Lung (tissue), 12 donors: ENCODE results near the gene SNU13. TPM values are rescaled to one million over a fixed set of nuclear protein-coding genes. Genes with fewer than 3 reads are reported as not detected.

ENCODE experiments used
- ATAC-seq: fragments of 200-7000 bp; cut with Tn5 transposase; one replicate; pipeline ENCODE4 v1.9.1; 2020; ENCODE audit warnings: moderate number of reproducible peaks; ENCODE audit not compliant: insufficient read depth, low FRiP score
- DNase-seq, 3 donors: peaks; one replicate each; pipeline ENCODE4 v3.0.0-alpha.2; 2013 to 2017
- H3K27ac ChIP-seq, 2 donors: one replicate each; pipeline ENCODE4 v1.5.1; 2013; ENCODE audit warnings: mild to moderate bottlenecking in 2 of 2, moderate library complexity in 2 of 2, control low read depth in 1 of 2, inconsistent platforms in 1 of 2, low read depth in 1 of 2, low read length in 1 of 2
- H3K27me3 ChIP-seq, 3 donors: one replicate each; pipeline ENCODE4 v1.5.1; 2013; ENCODE audit warnings: low read length in 2 of 3; ENCODE audit not compliant: control insufficient read depth in 3 of 3, insufficient read depth in 3 of 3
- H3K36me3 ChIP-seq, 4 donors: one replicate each; pipeline ENCODE4 v1.5.1; 2013; ENCODE audit warnings: low read length in 4 of 4, mild to moderate bottlenecking in 1 of 4, moderate library complexity in 1 of 4; ENCODE audit not compliant: control insufficient read depth in 4 of 4, insufficient read depth in 4 of 4
- H3K4me1 ChIP-seq, 5 donors: one replicate each; pipeline ENCODE4 v1.5.1; 2013; ENCODE audit warnings: low read length in 5 of 5, mild to moderate bottlenecking in 2 of 5, moderate library complexity in 1 of 5; ENCODE audit not compliant: control insufficient read depth in 5 of 5, insufficient read depth in 5 of 5
- H3K4me3 ChIP-seq: one replicate; pipeline ENCODE4 v1.5.1; 2013; ENCODE audit warnings: mild to moderate bottlenecking, control low read depth, moderate library complexity
- H3K9ac ChIP-seq, 2 donors: one replicate each; pipeline ENCODE4 v1.5.1; 2013; ENCODE audit warnings: low read length in 2 of 2, control low read depth in 1 of 2; ENCODE audit not compliant: insufficient read depth in 1 of 2
- H3K9me3 ChIP-seq, 4 donors: one replicate each; pipeline ENCODE4 v1.5.1; 2013; ENCODE audit warnings: low read length in 3 of 4, mild to moderate bottlenecking in 1 of 4, moderate library complexity in 1 of 4; ENCODE audit not compliant: control insufficient read depth in 4 of 4, insufficient read depth in 3 of 4
- WGBS, 2 donors: extraction: QIAGEN DNeasy Blood & Tissue Kit; methylation state at CpG; one replicate each; pipeline ENCODE4 v1.1.7; 2013; 5-methylcytosine and 5-hydroxymethylcytosine counted together
- polyA plus RNA-seq, 2 donors: library from polyadenylated mRNA; stranded (reverse); fragments of 200-250 nt; gene quantifications; one replicate each; pipeline ENCODE4 v1.2.1, GENCODE V29; 2013
- total RNA-seq, 2 donors: library from RNA; depleted of rRNA in 1 of 2; stranded (reverse); fragments of >200 nt in 1 of 2; gene quantifications; one replicate each; pipeline ENCODE4 v1.2.1, GENCODE V29; 2014 to 2021
- TF ChIP-seq, protein P1 (sequence below): IDR thresholded peaks from 2 replicates; pipeline ENCODE4 v1.5.1; 2012; ENCODE audit warnings: mild to moderate bottlenecking; ENCODE audit errors: control extremely low read depth, extremely low read depth
- donor health status: control.
- donor health status: control.
- donor health status: Bipolar disorder and iron deficiency.
- donor health status: healthy.
- donor health status: DM: yes; HTN: yes; CAD: no.

SNU13 gene
- total and polyA plus RNA-seq, 4 donors: 67.7 to 206 (median 135) TPM

DNA sequence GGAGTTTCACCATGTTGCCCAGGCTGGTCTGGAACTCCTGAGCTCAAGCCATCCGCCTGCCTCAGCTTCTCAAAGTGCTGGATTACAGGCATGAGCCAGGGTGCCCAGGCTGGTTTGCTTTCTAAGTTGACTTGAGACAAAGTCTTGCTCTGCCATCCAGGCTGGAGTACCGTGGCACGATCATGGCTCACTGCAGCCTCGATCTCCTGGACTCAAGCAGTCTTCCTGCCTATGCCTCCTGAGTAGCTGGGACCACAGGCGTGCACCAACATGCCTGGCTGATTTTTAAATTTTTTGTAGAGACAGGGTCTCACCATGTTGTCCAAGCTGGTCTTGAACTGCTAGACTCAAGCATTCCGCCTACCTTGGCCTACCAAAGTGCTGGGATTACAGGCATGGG, 31.0 kb downstream of the SNU13 start:
- WGBS, 2 donors: 98 to 99% methylated on average over 6 of the region's 6 CpGs
- no peaks in the 10 kb centered on the region for H3K4me1 ChIP-seq
- H3K27me3 ChIP-seq: no peaks in the 10 kb centered on the region
- ATAC-seq (no peak), DNase-seq (no peak)
- no peak overlapping the region for H3K9ac ChIP-seq
- TF ChIP-seq, protein P1, sequence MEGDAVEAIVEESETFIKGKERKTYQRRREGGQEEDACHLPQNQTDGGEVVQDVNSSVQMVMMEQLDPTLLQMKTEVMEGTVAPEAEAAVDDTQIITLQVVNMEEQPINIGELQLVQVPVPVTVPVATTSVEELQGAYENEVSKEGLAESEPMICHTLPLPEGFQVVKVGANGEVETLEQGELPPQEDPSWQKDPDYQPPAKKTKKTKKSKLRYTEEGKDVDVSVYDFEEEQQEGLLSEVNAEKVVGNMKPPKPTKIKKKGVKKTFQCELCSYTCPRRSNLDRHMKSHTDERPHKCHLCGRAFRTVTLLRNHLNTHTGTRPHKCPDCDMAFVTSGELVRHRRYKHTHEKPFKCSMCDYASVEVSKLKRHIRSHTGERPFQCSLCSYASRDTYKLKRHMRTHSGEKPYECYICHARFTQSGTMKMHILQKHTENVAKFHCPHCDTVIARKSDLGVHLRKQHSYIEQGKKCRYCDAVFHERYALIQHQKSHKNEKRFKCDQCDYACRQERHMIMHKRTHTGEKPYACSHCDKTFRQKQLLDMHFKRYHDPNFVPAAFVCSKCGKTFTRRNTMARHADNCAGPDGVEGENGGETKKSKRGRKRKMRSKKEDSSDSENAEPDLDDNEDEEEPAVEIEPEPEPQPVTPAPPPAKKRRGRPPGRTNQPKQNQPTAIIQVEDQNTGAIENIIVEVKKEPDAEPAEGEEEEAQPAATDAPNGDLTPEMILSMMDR: no peak
- peak overlapping the region in 1 of 2 donors; percentile 14 for H3K27ac ChIP-seq
- no peak overlapping the region for H3K4me3 ChIP-seq
- peaks cover 42 to 68% (median 64%) of the 10 kb centered on the region in 4 donors for H3K36me3 ChIP-seq
- no peaks in the 10 kb centered on the region for H3K9me3 ChIP-seq

DNA sequence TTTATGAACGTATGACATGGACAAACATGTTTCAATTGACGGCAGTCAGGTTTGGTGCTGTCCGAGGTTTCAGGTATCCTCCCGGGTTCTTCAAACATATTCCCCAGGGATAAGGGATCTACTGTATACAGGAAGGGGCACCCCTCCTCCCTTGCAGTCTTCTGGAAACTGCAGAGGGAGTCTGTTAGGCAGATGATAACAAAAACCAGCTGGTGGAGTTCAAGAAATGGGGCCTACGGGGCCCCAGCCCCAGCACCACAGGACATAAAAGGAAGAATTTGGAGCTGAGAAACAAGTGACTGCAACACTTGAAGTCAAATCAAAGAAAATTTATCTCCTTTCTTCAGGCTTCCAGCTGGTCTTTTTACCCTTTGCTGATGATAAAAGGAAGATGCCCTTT, 32.1 kb downstream of the SNU13 start:
- H3K9ac ChIP-seq: no peak overlapping the region
- TF ChIP-seq, protein P1: no peak
- WGBS, 2 donors: 84 to 87% methylated on average over 5 of the region's 5 CpGs
- H3K27me3 ChIP-seq: no peaks in the 10 kb centered on the region
- peaks cover 49 to 70% (median 63%) of the 10 kb centered on the region in 4 donors for H3K36me3 ChIP-seq
- no peaks in the 10 kb centered on the region for H3K9me3 ChIP-seq
- no peak overlapping the region for H3K4me3 ChIP-seq
- DNase-seq: peak; percentile 25 to 55 (median 53)
- no peaks in the 10 kb centered on the region for H3K4me1 ChIP-seq
- no peak for ATAC-seq
- H3K27ac ChIP-seq: no peak overlapping the region

DNA sequence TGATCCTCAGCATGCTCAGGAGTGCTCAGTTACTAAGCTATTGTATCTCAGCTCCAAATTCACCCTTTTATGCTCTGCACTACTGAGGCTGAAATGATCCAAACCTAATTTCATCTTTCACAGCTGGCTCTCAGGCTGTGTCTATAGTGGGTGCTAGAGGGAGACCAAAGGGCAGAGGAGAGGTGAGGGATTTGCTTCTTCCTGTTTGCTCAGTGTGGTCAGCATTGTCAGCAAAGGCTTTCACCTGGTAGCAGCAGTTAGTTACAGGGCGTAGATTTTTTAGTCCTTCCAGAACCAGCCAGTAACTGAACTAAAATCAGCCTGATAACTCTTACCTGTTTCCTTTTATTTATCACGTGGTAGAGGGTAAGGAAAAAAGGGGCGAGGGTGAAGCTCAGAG, 34.3 kb downstream of the SNU13 start:
- TF ChIP-seq, protein P1: no peak
- WGBS, 2 donors: 95 to 99% methylated on average over 3 of the region's 3 CpGs

DNA sequence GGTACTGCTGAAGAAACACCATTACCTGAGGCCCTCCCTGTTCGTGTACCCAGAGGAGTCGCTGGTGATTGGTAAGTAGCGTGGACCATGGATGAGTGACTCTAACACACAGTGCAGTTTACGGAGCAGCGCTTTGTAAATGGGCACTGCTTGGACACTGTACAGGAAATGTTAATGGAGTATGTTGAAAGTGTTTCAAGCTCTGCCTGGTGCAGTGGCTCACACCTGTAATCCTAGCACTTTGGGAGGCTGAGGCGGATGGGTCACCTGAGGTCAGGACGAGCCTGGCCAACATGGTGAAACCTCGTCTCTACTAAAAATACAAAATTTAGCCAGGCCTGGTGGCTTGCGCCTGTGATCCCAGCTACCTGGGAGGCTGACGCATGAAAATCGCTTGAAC, 37.8 kb downstream of the SNU13 start:
- 97 to 98% methylated on average over 11 of the region's 11 CpGs for WGBS, 2 donors
- no peak overlapping the region for H3K9ac ChIP-seq
- ATAC-seq (no peak), DNase-seq (no peak)
- H3K27ac ChIP-seq: no peak overlapping the region
- H3K9me3 ChIP-seq: no peaks in the 10 kb centered on the region
- H3K4me1 ChIP-seq: no peaks in the 10 kb centered on the region
- TF ChIP-seq, protein P1: no peak
- H3K4me3 ChIP-seq: no peak overlapping the region
- peaks cover 37 to 58% (median 54%) of the 10 kb centered on the region in 4 donors for H3K36me3 ChIP-seq
- no peaks in the 10 kb centered on the region for H3K27me3 ChIP-seq

More for the DNA sequence above, 34.3 kb downstream of the SNU13 start:
- DNase-seq: no peak
- H3K9ac ChIP-seq: no peak overlapping the region
- H3K27me3 ChIP-seq: no peaks in the 10 kb centered on the region
- H3K4me1 ChIP-seq: no peaks in the 10 kb centered on the region
- no peak for ATAC-seq
- peaks cover 38 to 67% (median 63%) of the 10 kb centered on the region in 4 donors for H3K36me3 ChIP-seq
- H3K4me3 ChIP-seq: no peak overlapping the region
- H3K9me3 ChIP-seq: no peaks in the 10 kb centered on the region
- H3K27ac ChIP-seq: no peak overlapping the region
